ENCODE data around the gene PDE12. TPM values are rescaled to one million over a fixed set of nuclear protein-coding genes. Genes with fewer than 3 reads are reported as not detected.

Gene PDE12
- total and polyA plus RNA-seq, 2 of the 13 experiments (the other 11 are each of a cell fraction or from before 2014, with no cell fraction given) = 9.0 to 17.8 TPM

DNA sequence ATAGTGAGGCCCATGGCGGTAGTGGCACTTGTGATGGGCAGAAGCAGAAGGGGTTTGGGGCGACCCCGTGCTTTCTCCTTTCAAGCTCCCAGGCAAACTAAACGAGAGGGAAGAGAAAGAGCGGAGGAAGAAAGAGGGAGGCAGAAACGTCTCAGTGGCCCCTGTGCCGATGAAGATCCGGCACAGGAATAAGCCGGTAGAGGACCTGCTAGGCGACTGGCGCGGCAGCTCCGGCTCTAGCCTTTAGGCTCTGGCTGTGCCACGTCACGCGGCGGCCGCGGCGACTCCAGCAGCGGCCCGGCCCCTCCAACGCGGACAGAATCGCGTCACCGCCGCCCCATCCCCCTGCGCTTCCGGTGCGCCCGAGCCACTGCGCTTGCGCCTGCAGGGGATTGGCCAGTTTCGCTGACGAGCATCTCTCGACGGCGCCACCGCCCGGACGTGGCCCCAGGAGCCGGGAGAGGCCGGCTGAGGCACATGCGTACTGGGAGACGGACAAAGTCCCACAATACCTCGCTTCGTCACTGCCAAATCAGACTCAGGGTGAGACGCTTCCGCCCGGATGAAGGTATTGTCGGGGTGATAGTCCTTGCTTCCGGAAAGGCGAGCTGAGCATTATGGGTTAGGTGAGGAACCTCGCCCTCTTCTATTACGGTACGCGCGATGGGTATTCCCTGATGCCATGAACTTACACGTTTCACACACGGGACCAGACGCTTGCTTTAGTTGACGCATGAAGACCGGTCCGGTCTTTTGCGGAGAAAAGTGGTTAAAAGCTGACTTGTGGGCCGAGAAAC, 41.3 kb downstream of the PDE12 start, which contains the start of gene ARF4 (continued):
- TF ChIP-seq ZNF224 (CRISPR knock-in tag; IDR thresholded peaks at IDR 0.05) (peak; percentile 28; the same call in 1 of the 2 replicates), SOX13 (IDR thresholded peaks at IDR 0.05) (no peak), SOX13 (CRISPR knock-in tag; conservative IDR thresholded peaks at IDR 0.05 in 1 of 2, IDR thresholded peaks at IDR 0.05 in 1 of 2) (peak in 1 of 2 experiments; percentile 45; a peak in 1 of 4 replicates), YY1 (IDR thresholded peaks at IDR 0.05; ENCODE audit: insufficient read depth, insufficient replicate concordance, low read depth, low read length) (peak; percentile 72), ZMYM2 (CRISPR knock-in tag; IDR thresholded peaks at IDR 0.05) (peak; percentile 45; the same call in 1 of the 2 replicates), ZNF792 (CRISPR knock-in tag; IDR thresholded peaks at IDR 0.05) (peak; percentile 52; the same call in 1 of the 2 replicates), ZSCAN9 (CRISPR knock-in tag; IDR thresholded peaks at IDR 0.05; ENCODE audit: borderline replicate concordance) (peak; percentile 33; the same call in 1 of the 2 replicates), FLYWCH1 (CRISPR knock-in tag; IDR thresholded peaks at IDR 0.05) (no peak), REPIN1 (CRISPR knock-in tag; IDR thresholded peaks at IDR 0.05; ENCODE audit: borderline replicate concordance, low read depth) (peak; percentile 46), TBX3 (IDR thresholded peaks at IDR 0.05; ENCODE audit: borderline replicate concordance) (no peak; the same call in 1 of the 2 replicates), ZNF781 (CRISPR knock-in tag; IDR thresholded peaks at IDR 0.05; ENCODE audit: borderline replicate concordance, not compliant biosample characterization) (peak; percentile 70), NCOA2 (CRISPR knock-in tag; IDR thresholded peaks at IDR 0.05) (0 out of 2 replicates have a peak, but pooled peaks have one; percentile 6), ZNF44 (CRISPR knock-in tag; IDR thresholded peaks at IDR 0.05) (peak; percentile 99), RFX5 (IDR thresholded peaks at IDR 0.05; ENCODE audit: low read depth, low read length) (0 out of 2 replicates have a peak, but pooled peaks have one; percentile 22), ETV6 (CRISPR knock-in tag; conservative IDR thresholded peaks at IDR 0.05) (peak; percentile 81), WIZ (CRISPR knock-in tag; IDR thresholded peaks at IDR 0.05) (peak; percentile 38; the same call in 1 of the 2 replicates), ZFP37 (CRISPR knock-in tag; IDR thresholded peaks at IDR 0.05; ENCODE audit: borderline replicate concordance) (peak; percentile 65; the same call in 1 of the 2 replicates), ZNF30 (CRISPR knock-in tag; IDR thresholded peaks at IDR 0.05) (0 out of 2 replicates have a peak, but pooled peaks have one; percentile 32), NFKB2 (CRISPR knock-in tag; IDR thresholded peaks at IDR 0.05; ENCODE audit: borderline replicate concordance) (no peak; the same call in none of the 2 replicates), MBNL3 (CRISPR knock-in tag; conservative IDR thresholded peaks at IDR 0.05) (no peak), KAT8 (CRISPR knock-in tag; IDR thresholded peaks at IDR 0.05) (peak; percentile 95), PLRG1 (conservative IDR thresholded peaks at IDR 0.05) (no peak), PHF21A (CRISPR knock-in tag; IDR thresholded peaks at IDR 0.05) (peak; percentile 85), ZNF777 (CRISPR knock-in tag; IDR thresholded peaks at IDR 0.05) (peak; percentile 88), HMGA1 (CRISPR knock-in tag; conservative IDR thresholded peaks at IDR 0.05) (no peak), CREM (IDR thresholded peaks at IDR 0.05) (peak; percentile 94), CREM (CRISPR knock-in tag; IDR thresholded peaks at IDR 0.05) (peak; percentile 70), ZNF788 (CRISPR knock-in tag; IDR thresholded peaks at IDR 0.05; ENCODE audit: borderline replicate concordance) (peak; percentile 83; the same call in 1 of the 2 replicates)

Measured in HepG2 (cell line).